ENCODE results near the gene FHAD1. TPM values are rescaled to one million over a fixed set of nuclear protein-coding genes. Genes with fewer than 3 reads are reported as not detected.

The FHAD1 gene
- total RNA-seq: 0.16 and 0.19 TPM in 2 replicates

GRCh38 chr1:15246960-15247614 is at the start of gene FHAD1:
Gene FHAD1, plus strand, starts transcription at chr1:15247223. Its CDS starts 4,562 bp downstream, at chr1:15251785.

GRCh38 chr1:15409388-15410222 is 162.6 kb downstream of the FHAD1 start, which contains the start of gene EFHD2:
Gene EFHD2, plus strand, starts transcription at chr1:15409888. Its CDS starts 84 bp downstream, at chr1:15409972.

Other genes with a start within 250 kb of the FHAD1 start
- gene TMEM51, start 93.5 kb upstream of the FHAD1 start, total RNA-seq: 5.2 and 9.9 TPM in 2 replicates
- 25.9 and 45.3 TPM in 2 replicates for gene EFHD2, start 162.7 kb downstream of the FHAD1 start, total RNA-seq
- not detected in 2 replicates for gene CTRC, start 191.2 kb downstream of the FHAD1 start, total RNA-seq
- not detected in 2 replicates for gene CELA2A, start 209.5 kb downstream of the FHAD1 start, total RNA-seq
- not detected in 2 replicates for gene CELA2B, start 228.9 kb downstream of the FHAD1 start, total RNA-seq

Measured in bladder microvascular endothelial cell (primary cell).